K562 (cell line): ENCODE data around the gene KMT2C. TPM values are rescaled to one million over a fixed set of nuclear protein-coding genes. Genes with fewer than 3 reads are reported as not detected.
A peak's percentile ranks its signal among the peaks of the same experiment; 100 is the strongest.

Experiments
- C11orf30 ChIP-seq: fragments of 450-650 bp; IDR thresholded peaks from 2 replicates; pipeline ENCODE4 v1.6.1; 2016; ENCODE audit warnings: low read depth, mild to moderate bottlenecking
- CBFA2T2 ChIP-seq: fragments of 450-650 bp; conservative IDR thresholded peaks from 2 replicates; pipeline ENCODE4 v1.6.1; 2017; ENCODE audit warnings: mild to moderate bottlenecking
- CHAMP1 ChIP-seq: fragments of 450-650 bp; IDR thresholded peaks from 2 replicates; pipeline ENCODE4 v1.6.1; 2016; ENCODE audit warnings: mild to moderate bottlenecking
- E2F3 ChIP-seq: fragments of 250-450 bp; sonication (Bioruptor Pico); IDR thresholded peaks from 2 replicates; pipeline ENCODE4 v1.4.0; 2020; ENCODE audit warnings: mild to moderate bottlenecking
- EWSR1 ChIP-seq: fragments of 450-650 bp; IDR thresholded peaks from 2 replicates; pipeline ENCODE4 v1.6.1; 2018; ENCODE audit warnings: borderline replicate concordance, mild to moderate bottlenecking, low read depth, moderate library complexity; ENCODE audit not compliant: partially characterized antibody
- HEY1 ChIP-seq: fragments of 250-450 bp; sonication (Bioruptor Pico); IDR thresholded peaks from 2 replicates; pipeline ENCODE4 v1.5.0; 2020; ENCODE audit warnings: mild to moderate bottlenecking, moderate library complexity, borderline replicate concordance
- HMGN3 ChIP-seq: IDR thresholded peaks from 2 replicates; pipeline ENCODE4 v1.6.1; 2011; ENCODE audit warnings: borderline replicate concordance, low read depth, mild to moderate bottlenecking, mixed read lengths, low read length; ENCODE audit not compliant: insufficient read length; ENCODE audit errors: extremely low read depth
- JUND ChIP-seq, 2 experiments: IDR thresholded peaks; 2 replicates in 1 of 2; 3 replicates in 1 of 2; pipeline ENCODE4 v1.6.1; 2011; ENCODE audit warnings: borderline replicate concordance in 2 of 2, low read depth in 2 of 2, low read length in 2 of 2, improper control_type of control experiment in 1 of 2, missing biosample characterization in 1 of 2, missing genetic modification characterization in 1 of 2, missing genetic modification reagents in 1 of 2
- NEUROD1 ChIP-seq: fragments of 150-350 bp; IDR thresholded peaks from 2 replicates; pipeline ENCODE4 v1.6.1; 2014; ENCODE audit warnings: borderline replicate concordance, low read length, low read depth; ENCODE audit not compliant: partially characterized antibody
- PBX2 ChIP-seq, 2 experiments: IDR thresholded peaks in 1 of 2; conservative IDR thresholded peaks in 1 of 2; 2 replicates each; pipeline ENCODE4 v1.6.1; 2016; ENCODE audit warnings: low read depth in 2 of 2, mild to moderate bottlenecking in 1 of 2, missing compliant biosample characterization in 1 of 2, missing genetic modification characterization in 1 of 2, moderate library complexity in 1 of 2
- PCBP1 ChIP-seq: fragments of 200-400 bp; formaldehyde crosslinking; IDR thresholded peaks from 2 replicates; pipeline ENCODE4 v1.6.1; 2018; ENCODE audit warnings: mild to moderate bottlenecking, low read depth, low read length; ENCODE audit not compliant: poor library complexity, severe bottlenecking
- POLR2AphosphoS5 ChIP-seq: IDR thresholded peaks from 2 replicates; pipeline ENCODE4 v1.6.1; 2011; ENCODE audit warnings: mild to moderate bottlenecking, low read depth, low read length, moderate library complexity; ENCODE audit not compliant: control insufficient read depth, insufficient read depth
- RCOR1 ChIP-seq, 2 experiments: IDR thresholded peaks; 2 replicates each; pipeline ENCODE4 v1.6.1; 2012; ENCODE audit warnings: low read depth in 2 of 2, low read length in 2 of 2, borderline replicate concordance in 1 of 2, improper control_type of control experiment in 1 of 2
- SMARCE1 ChIP-seq: fragments of 450-650 bp; IDR thresholded peaks from 2 replicates; pipeline ENCODE4 v1.7.1; 2016; ENCODE audit warnings: mild to moderate bottlenecking
- USF2 ChIP-seq: sonication (generic); formaldehyde crosslinking; IDR thresholded peaks from 2 replicates; pipeline ENCODE4 v1.5.0; 2020; ENCODE audit warnings: missing genetic modification reagents
- ZNF280B ChIP-seq: fragments of 250-450 bp; sonication (Bioruptor Pico); IDR thresholded peaks from 2 replicates; pipeline ENCODE4 v1.5.1; 2021; ENCODE audit warnings: mild to moderate bottlenecking
- polyA plus RNA-seq, 8 experiments: library from polyadenylated mRNA; depleted of rRNA in 4 of 8; stranded (reverse) in 5 of 8; unstranded in 3 of 8; fragments of >200 nt; fragmentation: Nextera tagmentation in 2 of 8; fragmentation: Illumina TruSeq in 1 of 8; extraction: Ambion mirVana in 2 of 8; extraction: Trizol in 1 of 8; gene quantifications; 2 replicates each; pipeline versions ENCODE4 v1.2.1 to v1.2.3, GENCODE V29; 2011 to 2014; ENCODE audit warnings: inconsistent platforms in 1 of 8, missing spikeins in 1 of 8
- total RNA-seq, 7 experiments: library from RNA; depleted of rRNA in 6 of 7; stranded (reverse); fragments of >200 nt in 6 of 7; fragmentation: Illumina TruSeq in 2 of 7; extraction: Trizol in 2 of 7; gene quantifications; 2 replicates each; pipeline versions ENCODE4 v1.2.1 to v1.2.3, GENCODE V29; 2011 to 2021; ENCODE audit warnings: low replicate concordance in 1 of 7

KMT2C gene
- total and polyA plus RNA-seq, 9 of the 15 experiments (the other 6 are each of a cell fraction or from before 2014, with no cell fraction given), result 4.9 to 67.8 (median 27.1) TPM

- peak; percentile 88 for TF ChIP-seq CHAMP1
- TF ChIP-seq JUND (IDR thresholded peaks at IDR 0.05; ENCODE audit: borderline replicate concordance, low read depth, low read length), result peak; percentile 66
- peak; percentile 74 for TF ChIP-seq JUND (tag; IDR thresholded peaks at IDR 0.05; ENCODE audit: borderline replicate concordance, low read depth, low read length)
- no peak for TF ChIP-seq C11orf30
- TF ChIP-seq CBFA2T2, result no peak
- TF ChIP-seq ZNF280B (CRISPR knock-in tag), result no peak
- TF ChIP-seq POLR2AphosphoS5, result no peak
- TF ChIP-seq EWSR1, result no peak
- no peak for TF ChIP-seq SMARCE1
- TF ChIP-seq PCBP1, result no peak
- no peak for TF ChIP-seq PBX2 (CRISPR knock-in tag; IDR thresholded peaks at IDR 0.05; ENCODE audit: low read depth)
- no peak for TF ChIP-seq PBX2 (tag; conservative IDR thresholded peaks at IDR 0.05; ENCODE audit: low read depth)
- no peak for TF ChIP-seq HMGN3
- TF ChIP-seq HEY1 (CRISPR knock-in tag), result no peak
- TF ChIP-seq NEUROD1, result no peak
- no peak for TF ChIP-seq USF2 (CRISPR knock-in tag)
- no peak for TF ChIP-seq RCOR1 (IDR thresholded peaks at IDR 0.05; ENCODE audit: borderline replicate concordance in 1 of 2, low read depth in 2 of 2, low read length in 2 of 2)
- TF ChIP-seq E2F3, result no peak
These were observed 40.7 kb downstream of the KMT2C start (continued) for GRCh38 chr7:152395112-152395511.
